Measurements from ENCODE around the gene STAT3. TPM values are rescaled to one million over a fixed set of nuclear protein-coding genes. Genes with fewer than 3 reads are reported as not detected.

STAT3 gene
- total and polyA plus RNA-seq, 2 of the 13 experiments (the other 11 are each of a cell fraction or from before 2014, with no cell fraction given) = 61.8 to 62.4 TPM

DNA sequence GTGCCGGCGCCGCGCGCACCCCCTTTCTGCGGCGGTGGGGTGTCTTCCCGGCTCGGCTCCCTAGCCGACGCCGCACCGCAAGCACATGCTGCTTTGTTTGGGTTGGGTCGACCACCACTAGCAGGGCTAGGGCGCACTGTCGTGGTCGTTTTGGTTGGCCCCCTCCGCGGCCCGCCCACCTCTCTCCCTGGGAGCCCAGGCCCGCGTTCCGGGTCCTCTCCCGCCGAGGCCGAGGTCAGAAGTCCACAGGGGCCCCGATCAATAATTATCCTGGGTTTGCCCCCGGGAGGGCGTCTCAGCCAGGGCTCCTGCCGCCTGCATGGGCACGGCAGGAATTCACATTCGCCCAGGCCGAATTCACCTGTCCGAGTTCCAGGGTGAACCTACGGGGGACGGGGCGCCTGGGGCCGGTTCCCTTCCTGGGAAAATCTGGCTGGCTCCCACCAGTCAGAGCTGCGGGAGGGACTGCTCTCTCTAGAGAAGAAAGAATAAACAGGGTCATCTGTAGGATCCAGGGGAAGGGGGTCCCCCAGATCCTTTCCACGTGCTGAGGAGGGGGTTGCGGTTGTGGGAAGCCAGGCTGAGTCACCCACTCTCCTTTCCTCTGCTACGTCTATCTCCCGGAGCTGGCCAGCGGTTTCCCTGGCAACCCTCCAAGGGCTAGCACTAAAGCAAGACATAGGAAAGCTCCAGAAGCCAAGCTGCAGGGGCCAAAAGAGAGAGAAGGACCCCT is 111.5 kb downstream of the STAT3 start (continued):
- TF ChIP-seq, protein P1, sequence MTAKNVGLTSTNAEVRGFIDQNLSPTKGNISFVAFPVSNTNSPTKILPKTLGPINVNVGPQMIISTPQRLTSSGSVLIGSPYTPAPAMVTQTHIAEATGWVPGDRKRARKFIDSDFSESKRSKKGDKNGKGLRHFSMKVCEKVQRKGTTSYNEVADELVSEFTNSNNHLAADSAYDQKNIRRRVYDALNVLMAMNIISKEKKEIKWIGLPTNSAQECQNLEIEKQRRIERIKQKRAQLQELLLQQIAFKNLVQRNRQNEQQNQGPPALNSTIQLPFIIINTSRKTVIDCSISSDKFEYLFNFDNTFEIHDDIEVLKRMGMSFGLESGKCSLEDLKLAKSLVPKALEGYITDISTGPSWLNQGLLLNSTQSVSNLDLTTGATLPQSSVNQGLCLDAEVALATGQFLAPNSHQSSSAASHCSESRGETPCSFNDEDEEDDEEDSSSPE (CRISPR knock-in tag; IDR thresholded peaks at IDR 0.05) = peak; percentile 95
- TF ChIP-seq, protein P2, sequence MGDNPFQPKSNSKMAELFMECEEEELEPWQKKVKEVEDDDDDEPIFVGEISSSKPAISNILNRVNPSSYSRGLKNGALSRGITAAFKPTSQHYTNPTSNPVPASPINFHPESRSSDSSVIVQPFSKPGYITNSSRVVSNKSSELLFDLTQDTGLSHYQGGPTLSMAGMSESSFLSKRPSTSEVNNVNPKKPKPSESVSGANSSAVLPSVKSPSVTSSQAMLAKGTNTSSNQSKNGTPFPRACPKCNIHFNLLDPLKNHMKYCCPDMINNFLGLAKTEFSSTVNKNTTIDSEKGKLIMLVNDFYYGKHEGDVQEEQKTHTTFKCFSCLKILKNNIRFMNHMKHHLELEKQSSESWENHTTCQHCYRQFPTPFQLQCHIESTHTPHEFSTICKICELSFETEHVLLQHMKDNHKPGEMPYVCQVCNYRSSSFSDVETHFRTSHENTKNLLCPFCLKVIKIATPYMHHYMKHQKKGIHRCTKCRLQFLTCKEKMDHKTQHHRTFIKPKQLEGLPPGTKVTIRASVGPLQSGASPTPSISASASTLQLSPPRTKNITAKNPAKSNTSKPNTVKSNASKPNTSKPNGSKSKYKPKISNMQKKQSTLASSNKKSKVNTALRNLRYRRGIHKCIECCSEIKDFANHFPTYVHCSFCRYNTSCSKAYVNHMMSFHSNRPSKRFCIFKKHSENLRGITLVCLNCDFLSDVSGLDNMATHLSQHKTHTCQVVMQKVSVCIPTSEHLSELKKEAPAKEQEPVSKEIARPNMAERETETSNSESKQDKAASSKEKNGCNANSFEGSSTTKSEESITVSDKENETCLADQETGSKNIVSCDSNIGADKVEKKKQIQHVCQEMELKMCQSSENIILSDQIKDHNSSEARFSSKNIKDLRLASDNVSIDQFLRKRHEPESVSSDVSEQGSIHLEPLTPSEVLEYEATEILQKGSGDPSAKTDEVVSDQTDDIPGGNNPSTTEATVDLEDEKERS (CRISPR knock-in tag; IDR thresholded peaks at IDR 0.05) = no peak
- TF ChIP-seq ZSCAN22 (CRISPR knock-in tag; IDR thresholded peaks at IDR 0.05) = peak; percentile 51; the same call in 1 of the 2 replicates
- TF ChIP-seq FOXC1 (CRISPR knock-in tag; IDR thresholded peaks at IDR 0.05; ENCODE audit: borderline replicate concordance) = peak; percentile 94
- TF ChIP-seq, protein P3, sequence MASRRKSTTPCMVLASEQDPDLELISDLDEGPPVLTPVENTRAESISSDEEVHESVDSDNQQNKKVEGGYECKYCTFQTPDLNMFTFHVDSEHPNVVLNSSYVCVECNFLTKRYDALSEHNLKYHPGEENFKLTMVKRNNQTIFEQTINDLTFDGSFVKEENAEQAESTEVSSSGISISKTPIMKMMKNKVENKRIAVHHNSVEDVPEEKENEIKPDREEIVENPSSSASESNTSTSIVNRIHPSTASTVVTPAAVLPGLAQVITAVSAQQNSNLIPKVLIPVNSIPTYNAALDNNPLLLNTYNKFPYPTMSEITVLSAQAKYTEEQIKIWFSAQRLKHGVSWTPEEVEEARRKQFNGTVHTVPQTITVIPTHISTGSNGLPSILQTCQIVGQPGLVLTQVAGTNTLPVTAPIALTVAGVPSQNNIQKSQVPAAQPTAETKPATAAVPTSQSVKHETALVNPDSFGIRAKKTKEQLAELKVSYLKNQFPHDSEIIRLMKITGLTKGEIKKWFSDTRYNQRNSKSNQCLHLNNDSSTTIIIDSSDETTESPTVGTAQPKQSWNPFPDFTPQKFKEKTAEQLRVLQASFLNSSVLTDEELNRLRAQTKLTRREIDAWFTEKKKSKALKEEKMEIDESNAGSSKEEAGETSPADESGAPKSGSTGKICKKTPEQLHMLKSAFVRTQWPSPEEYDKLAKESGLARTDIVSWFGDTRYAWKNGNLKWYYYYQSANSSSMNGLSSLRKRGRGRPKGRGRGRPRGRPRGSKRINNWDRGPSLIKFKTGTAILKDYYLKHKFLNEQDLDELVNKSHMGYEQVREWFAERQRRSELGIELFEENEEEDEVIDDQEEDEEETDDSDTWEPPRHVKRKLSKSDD (CRISPR knock-in tag; IDR thresholded peaks at IDR 0.05; ENCODE audit: low read depth) = peak; percentile 54
- TF ChIP-seq, protein P4, sequence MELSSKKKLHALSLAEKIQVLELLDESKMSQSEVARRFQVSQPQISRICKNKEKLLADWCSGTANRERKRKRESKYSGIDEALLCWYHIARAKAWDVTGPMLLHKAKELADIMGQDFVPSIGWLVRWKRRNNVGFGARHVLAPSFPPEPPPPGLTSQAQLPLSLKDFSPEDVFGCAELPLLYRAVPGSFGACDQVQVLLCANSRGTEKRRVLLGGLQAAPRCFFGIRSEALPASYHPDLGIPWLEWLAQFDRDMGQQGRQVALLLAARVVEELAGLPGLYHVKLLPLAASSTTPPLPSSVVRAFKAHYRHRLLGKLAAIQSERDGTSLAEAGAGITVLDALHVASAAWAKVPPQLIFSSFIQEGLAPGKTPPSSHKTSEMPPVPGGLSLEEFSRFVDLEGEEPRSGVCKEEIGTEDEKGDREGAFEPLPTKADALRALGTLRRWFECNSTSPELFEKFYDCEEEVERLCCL (CRISPR knock-in tag; IDR thresholded peaks at IDR 0.05; ENCODE audit: borderline replicate concordance) = no peak
- no peak; the same call in 1 of the 2 replicates for TF ChIP-seq CBX5 (CRISPR knock-in tag; IDR thresholded peaks at IDR 0.05; ENCODE audit: borderline replicate concordance)
- TF ChIP-seq ZNF451 (CRISPR knock-in tag; IDR thresholded peaks at IDR 0.05) = peak; percentile 71; the same call in 1 of the 2 replicates
- TF ChIP-seq, protein P5, sequence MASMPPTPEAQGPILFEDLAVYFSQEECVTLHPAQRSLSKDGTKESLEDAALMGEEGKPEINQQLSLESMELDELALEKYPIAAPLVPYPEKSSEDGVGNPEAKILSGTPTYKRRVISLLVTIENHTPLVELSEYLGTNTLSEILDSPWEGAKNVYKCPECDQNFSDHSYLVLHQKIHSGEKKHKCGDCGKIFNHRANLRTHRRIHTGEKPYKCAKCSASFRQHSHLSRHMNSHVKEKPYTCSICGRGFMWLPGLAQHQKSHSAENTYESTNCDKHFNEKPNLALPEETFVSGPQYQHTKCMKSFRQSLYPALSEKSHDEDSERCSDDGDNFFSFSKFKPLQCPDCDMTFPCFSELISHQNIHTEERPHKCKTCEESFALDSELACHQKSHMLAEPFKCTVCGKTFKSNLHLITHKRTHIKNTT (CRISPR knock-in tag; IDR thresholded peaks at IDR 0.05) = no peak
- TF ChIP-seq ZNF12 (CRISPR knock-in tag; IDR thresholded peaks at IDR 0.05) = no peak
- TF ChIP-seq MTA1 (CRISPR knock-in tag; IDR thresholded peaks at IDR 0.05; ENCODE audit: borderline replicate concordance) = peak; percentile 98
- TF ChIP-seq PCBP2 (optimal IDR thresholded peaks at IDR 0.05; ENCODE audit: low read depth, low read length, poor library complexity, severe bottlenecking) = no peak
- TF ChIP-seq HOXD1 (CRISPR knock-in tag; IDR thresholded peaks at IDR 0.05) = no peak; the same call in 1 of the 2 replicates
- TF ChIP-seq EP300 (IDR thresholded peaks at IDR 0.05; ENCODE audit: low read depth in 2 of 2, low read length in 2 of 2) = peak; percentile 42 to 70; a peak in 2 of 4 replicates
- TF ChIP-seq EP300 (CRISPR knock-in tag; IDR thresholded peaks at IDR 0.05; ENCODE audit: borderline replicate concordance) = peak; percentile 22; the same call in 1 of the 2 replicates
- TF ChIP-seq, protein P6, sequence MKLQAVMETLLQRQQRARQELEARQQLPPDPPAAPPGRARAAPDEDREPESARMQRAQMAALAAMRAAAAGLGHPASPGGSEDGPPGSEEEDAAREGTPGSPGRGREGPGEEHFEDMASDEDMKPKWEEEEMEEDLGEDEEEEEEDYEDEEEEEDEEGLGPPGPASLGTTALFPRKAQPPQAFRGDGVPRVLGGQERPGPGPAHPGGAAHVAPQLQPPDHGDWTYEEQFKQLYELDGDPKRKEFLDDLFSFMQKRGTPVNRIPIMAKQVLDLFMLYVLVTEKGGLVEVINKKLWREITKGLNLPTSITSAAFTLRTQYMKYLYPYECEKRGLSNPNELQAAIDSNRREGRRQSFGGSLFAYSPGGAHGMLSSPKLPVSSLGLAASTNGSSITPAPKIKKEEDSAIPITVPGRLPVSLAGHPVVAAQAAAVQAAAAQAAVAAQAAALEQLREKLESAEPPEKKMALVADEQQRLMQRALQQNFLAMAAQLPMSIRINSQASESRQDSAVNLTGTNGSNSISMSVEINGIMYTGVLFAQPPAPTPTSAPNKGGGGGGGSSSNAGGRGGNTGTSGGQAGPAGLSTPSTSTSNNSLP (IDR thresholded peaks at IDR 0.05; ENCODE audit: low read depth, low read length) = no peak
- TF ChIP-seq MLLT10 (CRISPR knock-in tag; IDR thresholded peaks at IDR 0.05) = no peak
